Body of pancreas (tissue), 4 donors: Measurements from ENCODE around the gene TCAP. TPM values are rescaled to one million over a fixed set of nuclear protein-coding genes. Genes with fewer than 3 reads are reported as not detected.

Experiments
- ATAC-seq: fragments of 150-250 bp; one replicate; pipeline ENCODE4 v1.9.1; 2016
- DNase-seq, 4 donors: peaks; one replicate each; pipeline ENCODE4 v3.0.0-alpha.2; 2019
- H3K27ac ChIP-seq, 4 donors: fragments of 200-600 bp; sonication (generic); 1 replicate in 3 of 4; 2 replicates in 1 of 4; pipeline versions ENCODE4 v1.5.1 to v1.6.1; 2016 to 2019; ENCODE audit warnings: mild to moderate bottlenecking in 1 of 4, mixed read lengths in 1 of 4, moderate library complexity in 1 of 4
- H3K27me3 ChIP-seq, 2 donors: fragments of 200-600 bp; sonication (generic); one replicate each; pipeline ENCODE4 v1.6.0; 2016; ENCODE audit warnings: mild to moderate bottlenecking in 1 of 2
- H3K36me3 ChIP-seq, 2 donors: fragments of 200-600 bp; sonication (generic); replicated peaks in 1 of 2; 2 replicates each; pipeline ENCODE4 v1.5.1; 2016; ENCODE audit warnings: low read depth in 2 of 2; ENCODE audit not compliant: insufficient read depth in 1 of 2
- H3K4me1 ChIP-seq: fragments of 200-600 bp; sonication (generic); one replicate; pipeline ENCODE4 v1.6.0; 2016
- H3K4me3 ChIP-seq, 2 donors: fragments of 200-600 bp; sonication (generic); 1 replicate in 1 of 2; 2 replicates in 1 of 2; pipeline ENCODE4 v1.5.1; 2016 to 2019
- H3K9me3 ChIP-seq, 3 donors: fragments of 200-600 bp; sonication (generic); 1 replicate in 2 of 3; 2 replicates in 1 of 3; pipeline ENCODE4 v1.5.1; 2016
- POLR2A ChIP-seq, 3 donors: fragments of 450-650 bp; IDR thresholded peaks; one replicate each; pipeline ENCODE4 v1.6.1; 2016; ENCODE audit warnings: antibody characterized with exemption in 3 of 3, mild to moderate bottlenecking in 2 of 3
- WGBS, 2 donors: methylation state at CpG; one replicate each; pipeline ENCODE4 v1.1.5; 2017; 5-methylcytosine and 5-hydroxymethylcytosine counted together
- intact Hi-C: fragments of 100-400 bp; cut with DNase I; formaldehyde crosslinking; loops from one replicate; pipeline ENCODE4 v1.15.1; 2023
- total RNA-seq, 2 donors: library from RNA; depleted of rRNA; stranded (reverse); fragments of >200 nt; gene quantifications; one replicate each; pipeline ENCODE4 v1.1.0, GENCODE V29; 2016
- TF ChIP-seq, protein P1 (sequence below), 7 experiments: fragments of 450-650 bp in 4 of 7; fragments of 200-600 bp in 3 of 7; sonication (generic) in 3 of 7; IDR thresholded peaks; one replicate each; pipeline ENCODE4 v1.5.1; 2016 to 2019; ENCODE audit warnings: antibody characterized with exemption in 7 of 7

TCAP gene
- total RNA-seq, 2 donors from 2014 or later = 0.26 TPM; not detected in 1

DNA sequence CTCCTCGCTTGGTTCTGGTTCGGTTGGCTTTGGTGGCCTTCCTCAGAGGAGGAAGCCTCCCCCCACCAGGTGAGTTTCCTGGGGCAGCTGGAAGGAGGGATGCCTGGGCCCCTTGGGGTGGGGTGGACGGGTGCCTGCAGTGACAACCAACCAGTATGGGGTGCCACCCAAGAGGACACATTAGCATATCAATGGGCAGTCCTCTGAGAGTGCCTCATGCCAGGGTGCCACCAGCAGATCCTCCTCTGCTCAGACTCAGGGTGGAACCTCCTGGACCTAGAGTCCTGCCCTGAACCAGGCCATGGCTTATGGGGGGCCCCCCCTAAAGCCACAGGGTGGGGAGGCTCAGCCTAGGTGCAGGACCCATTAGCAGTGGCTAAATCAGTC is 35.7 kb upstream of the TCAP start:
- DNase-seq = no peak
- no peaks in the 10 kb centered on the region for H3K9me3 ChIP-seq
- H3K4me1 ChIP-seq = peaks cover 76% of the 10 kb centered on the region
- no peak for ATAC-seq
- 48 to 54% methylated on average over 3 of the region's 3 CpGs for WGBS, 2 donors
- H3K36me3 ChIP-seq = no peaks in the 10 kb centered on the region
- intact Hi-C loops = no loop called here
- H3K27ac ChIP-seq = peak overlapping the region in 3 of 4 donors; percentile 70 to 87 (median 85)
- no peak overlapping the region for H3K4me3 ChIP-seq
- peaks cover 0 to 11% of the 10 kb centered on the region in 2 donors for H3K27me3 ChIP-seq
- TF ChIP-seq POLR2A (IDR thresholded peaks at IDR 0.05) = no peak
- TF ChIP-seq, protein P1, sequence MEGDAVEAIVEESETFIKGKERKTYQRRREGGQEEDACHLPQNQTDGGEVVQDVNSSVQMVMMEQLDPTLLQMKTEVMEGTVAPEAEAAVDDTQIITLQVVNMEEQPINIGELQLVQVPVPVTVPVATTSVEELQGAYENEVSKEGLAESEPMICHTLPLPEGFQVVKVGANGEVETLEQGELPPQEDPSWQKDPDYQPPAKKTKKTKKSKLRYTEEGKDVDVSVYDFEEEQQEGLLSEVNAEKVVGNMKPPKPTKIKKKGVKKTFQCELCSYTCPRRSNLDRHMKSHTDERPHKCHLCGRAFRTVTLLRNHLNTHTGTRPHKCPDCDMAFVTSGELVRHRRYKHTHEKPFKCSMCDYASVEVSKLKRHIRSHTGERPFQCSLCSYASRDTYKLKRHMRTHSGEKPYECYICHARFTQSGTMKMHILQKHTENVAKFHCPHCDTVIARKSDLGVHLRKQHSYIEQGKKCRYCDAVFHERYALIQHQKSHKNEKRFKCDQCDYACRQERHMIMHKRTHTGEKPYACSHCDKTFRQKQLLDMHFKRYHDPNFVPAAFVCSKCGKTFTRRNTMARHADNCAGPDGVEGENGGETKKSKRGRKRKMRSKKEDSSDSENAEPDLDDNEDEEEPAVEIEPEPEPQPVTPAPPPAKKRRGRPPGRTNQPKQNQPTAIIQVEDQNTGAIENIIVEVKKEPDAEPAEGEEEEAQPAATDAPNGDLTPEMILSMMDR (IDR thresholded peaks at IDR 0.05) = no peak

DNA sequence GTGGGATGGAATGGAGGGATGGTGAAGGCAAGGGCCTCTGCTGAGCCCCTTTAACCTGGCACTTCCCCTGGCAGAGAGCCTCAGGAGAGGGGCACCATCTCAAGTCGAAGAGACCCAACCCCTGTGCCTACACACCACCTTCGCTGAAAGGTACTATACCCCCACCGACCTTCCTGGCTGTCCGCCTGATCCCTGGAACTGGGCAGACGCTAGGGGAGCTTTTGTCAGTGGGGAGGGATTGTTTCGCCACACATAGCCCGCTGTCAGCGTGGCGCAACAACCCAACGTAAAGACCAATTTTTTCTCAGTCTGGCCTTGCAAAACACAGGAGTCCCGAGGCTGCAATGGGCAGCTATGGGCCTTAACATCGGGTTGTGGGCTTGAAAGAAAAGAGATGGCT is 35.3 kb upstream of the TCAP start:
- TF ChIP-seq, protein P1 (IDR thresholded peaks at IDR 0.05) = no peak
- TF ChIP-seq POLR2A (IDR thresholded peaks at IDR 0.05) = no peak
- ATAC-seq (no peak), DNase-seq (no peak)
- Histone ChIP-seq H3K4me1 (peaks cover 80% of the 10 kb centered on the region), H3K27me3 (peaks cover 0 to 11% of the 10 kb centered on the region in 2 donors), H3K9me3 (no peaks in the 10 kb centered on the region), H3K36me3 (no peaks in the 10 kb centered on the region), H3K27ac (peak overlapping the region in 3 of 4 donors; percentile 70 to 87 (median 85)), H3K4me3 (no peak overlapping the region)
- intact Hi-C loops = no loop called here
- 50 to 55% methylated on average over 12 of the region's 12 CpGs for WGBS, 2 donors

- H3K36me3 ChIP-seq = no peaks in the 10 kb centered on the region
- peak overlapping the region; percentile 75 to 87 (median 85) for H3K27ac ChIP-seq
- H3K27me3 ChIP-seq = peaks cover 0 to 9% of the 10 kb centered on the region in 2 donors
- DNase-seq (peak in 3 of 4 donors; percentile 55 to 74 (median 67)), ATAC-seq (peak; percentile 52)
- intact Hi-C loops = no loop called here
- H3K4me3 ChIP-seq = no peak overlapping the region
- peak in 2 of 3 donors; percentile 23 to 67 for TF ChIP-seq POLR2A (IDR thresholded peaks at IDR 0.05)
- TF ChIP-seq, protein P1 (IDR thresholded peaks at IDR 0.05) = no peak
- peaks cover 70% of the 10 kb centered on the region for H3K4me1 ChIP-seq
- WGBS, 2 donors = 7 to 16% methylated on average over 6 of the region's 6 CpGs
- no peaks in the 10 kb centered on the region for H3K9me3 ChIP-seq
Measured at GRCh38 chr17:39631403-39631802, 33.7 kb upstream of the TCAP start.

DNA sequence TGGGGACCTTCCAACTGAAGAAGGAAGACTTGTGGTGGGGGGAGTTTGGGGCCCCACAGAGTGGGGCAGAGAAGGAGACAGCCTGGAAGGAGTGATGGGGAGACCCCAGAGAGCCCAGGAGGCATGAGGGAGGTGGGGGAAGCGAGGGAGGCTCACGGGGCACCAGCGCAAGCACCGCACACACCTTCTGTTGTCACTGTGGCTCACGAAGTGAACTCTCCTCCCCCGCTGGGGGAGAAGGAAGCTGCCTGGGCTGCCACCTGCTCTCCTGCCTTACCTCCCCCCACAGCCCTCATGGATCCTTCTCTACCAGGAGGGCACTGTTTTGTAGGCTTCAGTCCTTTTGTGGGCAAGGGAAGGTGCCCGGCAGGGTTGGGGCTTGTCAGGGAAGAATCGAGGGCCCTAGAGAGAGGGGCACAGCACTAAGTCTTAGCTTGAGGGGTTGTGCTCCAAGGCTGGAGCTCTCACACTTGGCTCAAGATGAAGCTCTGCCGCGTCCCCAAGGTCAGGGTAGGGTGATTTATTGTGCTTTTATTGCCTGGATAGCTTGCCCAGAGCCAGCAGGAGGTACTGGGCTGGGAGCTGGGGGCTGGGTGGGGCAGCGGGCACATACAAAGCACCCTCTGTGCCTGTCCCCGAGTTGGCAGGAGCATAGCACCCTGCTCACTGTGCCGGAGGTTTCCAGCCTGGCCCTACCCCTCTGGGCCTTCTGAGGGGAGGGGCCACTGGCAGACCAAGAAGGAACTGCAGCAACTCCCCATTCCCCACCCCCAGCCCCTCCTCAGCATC is 32.8 kb upstream of the TCAP start:
- H3K36me3 ChIP-seq = no peaks in the 10 kb centered on the region
- peak overlapping the region; percentile 75 to 87 (median 85) for H3K27ac ChIP-seq
- WGBS, 2 donors = 24 to 32% methylated on average over 12 of the region's 13 CpGs
- DNase-seq (peak; percentile 64 to 84 (median 78)), ATAC-seq (peak; percentile 68)
- no peak overlapping the region for H3K4me3 ChIP-seq
- no peaks in the 10 kb centered on the region for H3K27me3 ChIP-seq
- TF ChIP-seq, protein P1 (IDR thresholded peaks at IDR 0.05) = peak in 1 of 7 experiments; percentile 1
- TF ChIP-seq POLR2A (IDR thresholded peaks at IDR 0.05) = peak in 2 of 3 donors; percentile 25 to 30
- intact Hi-C loops = no loop called here
- no peaks in the 10 kb centered on the region for H3K9me3 ChIP-seq
- H3K4me1 ChIP-seq = peaks cover 66% of the 10 kb centered on the region
